ENCODE results near the gene CREB5.

The CREB5 gene

GRCh38 chr7:28842769-28843295 is 430.5 kb downstream of the CREB5 start:
- DNase-seq, result no peak

GRCh38 chr7:28845106-28845505 is 432.8 kb downstream of the CREB5 start:
- no peak for DNase-seq

GRCh38 chr7:28847176-28847575 is 434.9 kb downstream of the CREB5 start:
- no peak for DNase-seq

- no peak for DNase-seq
Observed at GRCh38 chr7:28847681-28848080, 435.4 kb downstream of the CREB5 start.

GRCh38 chr7:28848906-28849305 is 436.6 kb downstream of the CREB5 start:
- DNase-seq, result no peak

GRCh38 chr7:28850699-28851098 is 438.4 kb downstream of the CREB5 start:
- no peak for DNase-seq

GRCh38 chr7:28853150-28853549 is 440.8 kb downstream of the CREB5 start:
- no peak for DNase-seq

GRCh38 chr7:28853834-28854749 is 441.8 kb downstream of the CREB5 start:
- DNase-seq, result peak; percentile 51 to 73

GRCh38 chr7:28854750-28855074 is 442.4 kb downstream of the CREB5 start:
- no peak for DNase-seq

GRCh38 chr7:28855538-28856217 is 443.4 kb downstream of the CREB5 start:
- no peak for DNase-seq

GRCh38 chr7:28856656-28857055 is 444.3 kb downstream of the CREB5 start:
- no peak for DNase-seq

- no peak for DNase-seq
Observed at GRCh38 chr7:28858206-28858605, 445.9 kb downstream of the CREB5 start.

- DNase-seq, result no peak
Observed at GRCh38 chr7:28858895-28859294, 446.6 kb downstream of the CREB5 start.

- DNase-seq, result no peak
Observed at GRCh38 chr7:28861825-28862224, 449.5 kb downstream of the CREB5 start.

GRCh38 chr7:28862595-28863272 is 450.4 kb downstream of the CREB5 start:
- DNase-seq, result no peak

- no peak for DNase-seq
Observed at GRCh38 chr7:28865601-28866144, 453.4 kb downstream of the CREB5 start.

- DNase-seq, result no peak
Observed at GRCh38 chr7:28868712-28869111, 456.4 kb downstream of the CREB5 start.

GRCh38 chr7:28871077-28871476 is 458.8 kb downstream of the CREB5 start:
- DNase-seq, result no peak

- no peak for DNase-seq
Observed at GRCh38 chr7:28871631-28872030, 459.3 kb downstream of the CREB5 start.

GRCh38 chr7:28872226-28872625 is 459.9 kb downstream of the CREB5 start:
- no peak for DNase-seq

GRCh38 chr7:28873365-28873764 is 461.0 kb downstream of the CREB5 start:
- DNase-seq, result no peak

- no peak for DNase-seq
Observed at GRCh38 chr7:28874001-28874400, 461.7 kb downstream of the CREB5 start.
